Glutamatergic neuron (in vitro differentiated cells): Measurements from ENCODE around the gene ATAD1. TPM values are rescaled to one million over a fixed set of nuclear protein-coding genes. Genes with fewer than 3 reads are reported as not detected.
"Not testable (repeated sequence)": the region's sequence is repeated elsewhere in the genome, so short reads cannot be mapped to it uniquely, and the experiment has no call there.

Source experiments
- DNase-seq: peaks from one replicate; pipeline ENCODE4 v3.0.0; 2022
- H3K27ac Mint-ChIP-seq: one replicate; pipeline ENCODE4 v1.8.0; 2020; ENCODE audit warnings: mild to moderate bottlenecking, mixed read lengths, inconsistent platforms; ENCODE audit not compliant: unreplicated experiment
- H3K27me3 Mint-ChIP-seq: one replicate; pipeline ENCODE4 v1.8.0; 2020; ENCODE audit warnings: mild to moderate bottlenecking, moderate library complexity, mixed read lengths, inconsistent platforms; ENCODE audit not compliant: unreplicated experiment
- H3K36me3 Mint-ChIP-seq: one replicate; pipeline ENCODE4 v1.8.0; 2020; ENCODE audit warnings: mild to moderate bottlenecking, mixed read lengths, inconsistent platforms; ENCODE audit not compliant: unreplicated experiment
- H3K4me1 Mint-ChIP-seq: one replicate; pipeline ENCODE4 v1.8.0; 2020; ENCODE audit warnings: mild to moderate bottlenecking, low read depth, mixed read lengths, inconsistent platforms; ENCODE audit not compliant: unreplicated experiment
- H3K4me3 Mint-ChIP-seq: one replicate; pipeline ENCODE4 v1.8.0; 2020; ENCODE audit warnings: mild to moderate bottlenecking, mixed read lengths, inconsistent platforms; ENCODE audit not compliant: unreplicated experiment
- H3K9me3 Mint-ChIP-seq: one replicate; pipeline ENCODE4 v1.8.0; 2020; ENCODE audit warnings: mild to moderate bottlenecking, moderate library complexity, mixed read lengths, inconsistent platforms; ENCODE audit not compliant: unreplicated experiment
- total RNA-seq: library from RNA; stranded (reverse); fragmentation: NEBNext Ultra II Directional; extraction: Animal tissue kit (Norgen Biotek cat#: 25700); gene quantifications from one replicate; pipeline ENCODE4 v1.2.1, GENCODE V29; 2021; ENCODE audit not compliant: unreplicated experiment
- TF ChIP-seq, protein P1 (sequence below): fragments of 200-600 bp; sonication (generic); IDR thresholded peaks from one replicate; pipeline ENCODE4 v1.5.0; 2021; ENCODE audit not compliant: partially characterized antibody, unreplicated experiment

The ATAD1 gene
- total RNA-seq, 1 donor from 2014 or later, result 79.0 TPM

DNA sequence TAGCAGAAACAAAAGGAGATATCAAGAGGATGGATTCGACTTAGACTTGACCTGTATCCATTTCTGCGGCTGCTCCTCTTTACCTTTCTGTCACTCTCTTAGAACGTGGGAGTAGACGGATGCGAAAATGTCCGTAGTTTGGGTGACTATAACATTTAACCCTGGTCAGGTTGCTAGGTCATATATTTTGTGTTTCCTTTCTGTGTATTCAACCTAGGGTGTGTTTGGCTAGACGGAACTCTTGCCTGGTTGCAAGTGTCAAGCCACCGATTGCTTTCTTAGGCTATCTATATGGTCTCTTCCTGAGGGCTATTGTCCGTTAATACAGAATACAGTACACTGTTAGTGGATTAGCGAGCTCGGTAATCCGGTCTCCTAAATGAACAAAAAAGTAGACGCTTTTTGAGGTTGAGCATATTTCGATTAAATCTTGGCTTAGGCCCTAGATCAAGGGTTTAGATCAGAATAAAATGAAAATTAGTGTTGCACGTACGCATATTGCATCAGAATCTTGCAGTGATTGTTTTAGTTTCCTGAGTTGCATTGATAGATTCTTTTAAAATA is 46.6 kb upstream of the ATAD1 start:
- TF ChIP-seq, protein P1, sequence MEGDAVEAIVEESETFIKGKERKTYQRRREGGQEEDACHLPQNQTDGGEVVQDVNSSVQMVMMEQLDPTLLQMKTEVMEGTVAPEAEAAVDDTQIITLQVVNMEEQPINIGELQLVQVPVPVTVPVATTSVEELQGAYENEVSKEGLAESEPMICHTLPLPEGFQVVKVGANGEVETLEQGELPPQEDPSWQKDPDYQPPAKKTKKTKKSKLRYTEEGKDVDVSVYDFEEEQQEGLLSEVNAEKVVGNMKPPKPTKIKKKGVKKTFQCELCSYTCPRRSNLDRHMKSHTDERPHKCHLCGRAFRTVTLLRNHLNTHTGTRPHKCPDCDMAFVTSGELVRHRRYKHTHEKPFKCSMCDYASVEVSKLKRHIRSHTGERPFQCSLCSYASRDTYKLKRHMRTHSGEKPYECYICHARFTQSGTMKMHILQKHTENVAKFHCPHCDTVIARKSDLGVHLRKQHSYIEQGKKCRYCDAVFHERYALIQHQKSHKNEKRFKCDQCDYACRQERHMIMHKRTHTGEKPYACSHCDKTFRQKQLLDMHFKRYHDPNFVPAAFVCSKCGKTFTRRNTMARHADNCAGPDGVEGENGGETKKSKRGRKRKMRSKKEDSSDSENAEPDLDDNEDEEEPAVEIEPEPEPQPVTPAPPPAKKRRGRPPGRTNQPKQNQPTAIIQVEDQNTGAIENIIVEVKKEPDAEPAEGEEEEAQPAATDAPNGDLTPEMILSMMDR, result no peak
- DNase-seq, result no peak
- Mint-ChIP-seq H3K36me3 (peaks cover 5% of the 10 kb centered on the region), H3K27me3 (peaks cover 13% of the 10 kb centered on the region), H3K9me3 (peaks cover 23% of the 10 kb centered on the region), H3K4me1 (peaks cover 21% of the 10 kb centered on the region), H3K27ac (peak overlapping the region; percentile 98), H3K4me3 (peak overlapping the region; percentile 100)

DNA sequence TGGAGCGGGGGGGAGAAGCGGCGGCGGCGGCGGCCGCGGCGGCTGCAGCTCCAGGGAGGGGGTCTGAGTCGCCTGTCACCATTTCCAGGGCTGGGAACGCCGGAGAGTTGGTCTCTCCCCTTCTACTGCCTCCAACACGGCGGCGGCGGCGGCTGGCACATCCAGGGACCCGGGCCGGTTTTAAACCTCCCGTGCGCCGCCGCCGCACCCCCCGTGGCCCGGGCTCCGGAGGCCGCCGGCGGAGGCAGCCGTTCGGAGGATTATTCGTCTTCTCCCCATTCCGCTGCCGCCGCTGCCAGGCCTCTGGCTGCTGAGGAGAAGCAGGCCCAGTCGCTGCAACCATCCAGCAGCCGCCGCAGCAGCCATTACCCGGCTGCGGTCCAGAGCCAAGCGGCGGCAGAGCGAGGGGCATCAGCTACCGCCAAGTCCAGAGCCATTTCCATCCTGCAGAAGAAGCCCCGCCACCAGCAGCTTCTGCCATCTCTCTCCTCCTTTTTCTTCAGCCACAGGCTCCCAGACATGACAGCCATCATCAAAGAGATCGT is 46.0 kb upstream of the ATAD1 start:
- H3K4me3 Mint-ChIP-seq, result peak overlapping the region; percentile 100
- not testable (repeated sequence) for H3K36me3 Mint-ChIP-seq
- peaks cover 13% of the 10 kb centered on the region for H3K27me3 Mint-ChIP-seq
- H3K9me3 Mint-ChIP-seq, result peaks cover 23% of the 10 kb centered on the region
- DNase-seq, result peak; percentile 71
- peak overlapping the region; percentile 98 for H3K27ac Mint-ChIP-seq
- peaks cover 21% of the 10 kb centered on the region for H3K4me1 Mint-ChIP-seq

DNA sequence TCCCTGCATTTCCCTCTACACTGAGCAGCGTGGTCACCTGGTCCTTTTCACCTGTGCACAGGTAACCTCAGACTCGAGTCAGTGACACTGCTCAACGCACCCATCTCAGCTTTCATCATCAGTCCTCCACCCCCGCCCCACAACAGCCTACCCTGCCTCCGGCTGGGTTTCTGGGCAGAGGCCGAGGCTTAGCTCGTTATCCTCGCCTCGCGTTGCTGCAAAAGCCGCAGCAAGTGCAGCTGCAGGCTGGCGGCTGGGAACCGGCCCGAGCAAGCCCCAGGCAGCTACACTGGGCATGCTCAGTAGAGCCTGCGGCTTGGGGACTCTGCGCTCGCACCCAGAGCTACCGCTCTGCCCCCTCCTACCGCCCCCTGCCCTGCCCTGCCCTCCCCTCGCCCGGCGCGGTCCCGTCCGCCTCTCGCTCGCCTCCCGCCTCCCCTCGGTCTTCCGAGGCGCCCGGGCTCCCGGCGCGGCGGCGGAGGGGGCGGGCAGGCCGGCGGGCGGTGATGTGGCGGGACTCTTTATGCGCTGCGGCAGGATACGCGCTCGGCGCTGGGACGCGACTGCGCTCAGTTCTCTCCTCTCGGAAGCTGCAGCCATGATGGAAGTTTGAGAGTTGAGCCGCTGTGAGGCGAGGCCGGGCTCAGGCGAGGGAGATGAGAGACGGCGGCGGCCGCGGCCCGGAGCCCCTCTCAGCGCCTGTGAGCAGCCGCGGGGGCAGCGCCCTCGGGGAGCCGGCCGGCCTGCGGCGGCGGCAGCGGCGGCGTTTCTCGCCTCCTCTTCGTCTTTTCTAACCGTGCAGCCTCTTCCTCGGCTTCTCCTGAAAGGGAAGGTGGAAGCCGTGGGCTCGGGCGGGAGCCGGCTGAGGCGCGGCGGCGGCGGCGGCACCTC is 45.3 kb upstream of the ATAD1 start, which contains the start of the genes KLLN and PTEN:
TSS of gene KLLN (minus strand) at position 481 of the 891 bp plus-strand sequence. CDS start 1,046 bp downstream, outside the sequence.
TSS of gene PTEN (plus strand) at position 573 of the 891 bp plus-strand sequence. CDS start 845 bp downstream, outside the sequence.
- H3K27ac Mint-ChIP-seq, result peak within 1 kb of the TSS; percentile 98
- TF ChIP-seq, protein P1, result no peak
- peak; percentile 94 for DNase-seq

DNA sequence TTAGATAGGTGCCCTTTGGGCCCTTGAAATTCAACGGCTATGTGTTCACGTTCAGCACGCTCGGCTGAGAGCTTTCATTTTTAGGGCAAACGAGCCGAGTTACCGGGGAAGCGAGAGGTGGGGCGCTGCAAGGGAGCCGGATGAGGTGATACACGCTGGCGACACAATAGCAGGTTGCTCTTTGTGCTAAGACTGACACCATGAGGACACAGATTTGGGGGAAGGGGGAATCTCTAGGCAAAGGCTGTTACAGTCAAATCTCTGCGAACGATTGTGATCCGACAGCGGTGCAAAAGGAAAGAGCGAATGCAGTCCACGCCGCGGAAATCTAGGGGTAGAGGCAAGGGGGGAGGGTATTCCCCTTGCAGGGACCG is 44.6 kb upstream of the ATAD1 start:
- Mint-ChIP-seq H3K9me3 (peaks cover 23% of the 10 kb centered on the region), H3K27me3 (peaks cover 13% of the 10 kb centered on the region), H3K4me1 (peaks cover 14% of the 10 kb centered on the region), H3K27ac (peak overlapping the region; percentile 93), H3K4me3 (peak overlapping the region; percentile 96), H3K36me3 (peaks cover 5% of the 10 kb centered on the region)
- TF ChIP-seq, protein P1, result no peak
- DNase-seq, result no peak

More for the DNA sequence above, 45.3 kb upstream of the ATAD1 start, which contains the start of the genes KLLN and PTEN:
- peak within 1 kb of the TSS; percentile 100 for H3K4me3 Mint-ChIP-seq
- peaks cover 13% of the 10 kb centered on the region for H3K27me3 Mint-ChIP-seq
- H3K9me3 Mint-ChIP-seq, result peaks cover 23% of the 10 kb centered on the region
- peaks cover 15% of the 10 kb centered on the region for H3K4me1 Mint-ChIP-seq
- peaks cover 5% of the 10 kb centered on the region for H3K36me3 Mint-ChIP-seq

DNA sequence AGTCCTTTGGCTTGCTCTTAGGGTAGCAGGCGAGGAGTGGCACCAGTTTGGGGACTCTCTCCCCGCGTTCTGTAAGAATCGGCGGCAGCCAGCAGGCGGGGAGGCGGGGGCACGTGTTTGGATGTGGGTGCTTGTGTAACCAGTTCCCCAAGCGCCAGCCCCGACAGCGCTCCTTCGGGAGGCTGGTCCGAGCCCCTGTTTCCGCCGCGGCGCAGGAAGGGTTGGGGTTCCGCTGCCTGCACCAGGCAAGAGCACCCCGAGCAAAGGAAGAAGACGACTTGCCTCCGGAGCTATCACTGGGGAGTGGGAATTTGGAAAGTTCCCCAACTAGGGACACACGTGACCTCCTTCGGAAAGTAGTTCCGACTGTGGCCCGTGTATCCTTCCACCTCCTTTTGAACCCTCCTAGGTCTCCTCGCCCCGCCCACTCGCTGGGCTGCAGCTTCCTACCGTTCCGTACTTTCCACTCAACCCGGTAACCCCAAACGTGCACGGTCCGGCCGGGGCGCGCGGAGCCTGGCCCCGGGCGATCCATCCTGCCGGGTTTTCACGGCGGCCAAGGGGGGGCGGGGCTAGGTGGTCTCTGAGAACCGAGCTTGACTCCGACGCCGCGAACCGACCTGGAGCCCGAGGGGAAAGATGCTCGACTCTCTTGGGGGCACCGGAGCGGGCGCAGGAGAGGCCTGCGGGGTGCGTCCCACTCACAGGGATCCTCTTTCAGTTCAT is 44.1 kb upstream of the ATAD1 start:
- peak overlapping the region; percentile 93 for H3K27ac Mint-ChIP-seq
- H3K9me3 Mint-ChIP-seq, result peaks cover 23% of the 10 kb centered on the region
- peak overlapping the region; percentile 96 for H3K4me3 Mint-ChIP-seq
- H3K27me3 Mint-ChIP-seq, result peaks cover 13% of the 10 kb centered on the region
- TF ChIP-seq, protein P1, result no peak
- DNase-seq, result peak; percentile 98
- H3K4me1 Mint-ChIP-seq, result peaks cover 12% of the 10 kb centered on the region
- H3K36me3 Mint-ChIP-seq, result peaks cover 5% of the 10 kb centered on the region
